ENCODE data around the gene LRIF1.
A peak's percentile ranks its signal among the peaks of the same experiment; 100 is the strongest.
"Not testable (repeated sequence)": the region's sequence is repeated elsewhere in the genome, so short reads cannot be mapped to it uniquely, and the experiment has no call there.

LRIF1 gene, protein sequence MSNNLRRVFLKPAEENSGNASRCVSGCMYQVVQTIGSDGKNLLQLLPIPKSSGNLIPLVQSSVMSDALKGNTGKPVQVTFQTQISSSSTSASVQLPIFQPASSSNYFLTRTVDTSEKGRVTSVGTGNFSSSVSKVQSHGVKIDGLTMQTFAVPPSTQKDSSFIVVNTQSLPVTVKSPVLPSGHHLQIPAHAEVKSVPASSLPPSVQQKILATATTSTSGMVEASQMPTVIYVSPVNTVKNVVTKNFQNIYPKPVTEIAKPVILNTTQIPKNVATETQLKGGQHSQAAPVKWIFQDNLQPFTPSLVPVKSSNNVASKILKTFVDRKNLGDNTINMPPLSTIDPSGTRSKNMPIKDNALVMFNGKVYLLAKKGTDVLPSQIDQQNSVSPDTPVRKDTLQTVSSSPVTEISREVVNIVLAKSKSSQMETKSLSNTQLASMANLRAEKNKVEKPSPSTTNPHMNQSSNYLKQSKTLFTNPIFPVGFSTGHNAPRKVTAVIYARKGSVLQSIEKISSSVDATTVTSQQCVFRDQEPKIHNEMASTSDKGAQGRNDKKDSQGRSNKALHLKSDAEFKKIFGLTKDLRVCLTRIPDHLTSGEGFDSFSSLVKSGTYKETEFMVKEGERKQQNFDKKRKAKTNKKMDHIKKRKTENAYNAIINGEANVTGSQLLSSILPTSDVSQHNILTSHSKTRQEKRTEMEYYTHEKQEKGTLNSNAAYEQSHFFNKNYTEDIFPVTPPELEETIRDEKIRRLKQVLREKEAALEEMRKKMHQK

DNA sequence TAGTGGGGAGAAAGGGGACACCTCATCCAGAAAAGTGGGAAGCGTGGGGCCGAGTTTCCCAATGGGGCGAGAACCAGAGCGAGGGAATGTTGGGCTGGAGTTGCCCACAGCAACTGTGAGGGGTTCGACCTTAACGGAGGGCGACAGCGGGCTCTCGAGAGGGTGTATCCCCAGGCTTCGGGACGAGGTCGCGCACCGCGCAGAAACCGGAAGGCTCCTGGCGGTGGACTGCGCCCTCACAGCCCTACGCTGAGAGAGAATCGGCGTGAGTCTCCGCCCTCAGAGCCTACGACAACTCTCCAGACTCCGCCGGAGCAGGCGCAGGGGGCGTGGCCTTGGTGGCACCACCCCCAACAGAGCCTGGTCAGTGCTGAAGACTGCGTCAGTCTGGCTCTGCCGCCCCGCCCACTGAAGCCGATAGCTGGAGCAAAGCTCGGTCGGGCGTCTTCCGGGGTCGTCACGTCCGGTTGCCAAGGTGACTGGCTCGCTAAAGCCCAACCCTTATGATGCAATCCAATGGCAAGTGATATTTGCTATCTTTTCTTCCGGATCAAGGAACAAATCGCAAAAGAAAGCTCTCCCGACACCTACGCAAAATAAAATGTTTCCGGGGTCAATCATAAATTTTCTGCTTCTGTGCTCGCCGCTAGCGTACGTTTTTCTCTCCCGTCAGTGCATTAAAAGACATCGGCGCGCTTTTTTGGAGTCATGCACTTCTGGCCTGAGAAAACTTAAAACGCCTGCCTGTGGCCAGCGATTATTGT lies at the start of gene LRIF1:
Gene LRIF1, minus strand, starts transcription at position 232 of the 764 bp plus-strand sequence. CDS start 234 bp downstream, outside the sequence.
- H3K4me3 ChIP-seq (ENCODE audit: low read length in 2 of 2) = peak within 1 kb of the TSS; percentile 88 to 90
- H3K4me1 ChIP-seq (ENCODE audit: control insufficient read depth in 2 of 2, insufficient read depth in 2 of 2, low read length in 2 of 2) = peaks cover 0 to 4% of the 10 kb centered on the region in 2 donors
- peaks cover 0 to 3% of the 10 kb centered on the region in 2 donors for H3K27me3 ChIP-seq (ENCODE audit: control insufficient read depth in 2 of 2, insufficient read depth in 2 of 2, low read length in 2 of 2)
- H3K36me3 ChIP-seq (ENCODE audit: control insufficient read depth in 2 of 2, insufficient read depth in 2 of 2, low read length in 2 of 2) = no peaks in the 10 kb centered on the region
- peak within 1 kb of the TSS; percentile 63 to 77 for H3K9ac ChIP-seq (ENCODE audit: low read depth in 1 of 2, low read length in 2 of 2)
- peaks cover 9 to 13% of the 10 kb centered on the region in 2 donors for H3K9me3 ChIP-seq (ENCODE audit: control insufficient read depth in 2 of 2, low read length in 2 of 2)
- peak within 1 kb of the TSS; percentile 96 to 97 for H3K27ac ChIP-seq (ENCODE audit: low read depth in 2 of 2, low read length in 2 of 2)

DNA sequence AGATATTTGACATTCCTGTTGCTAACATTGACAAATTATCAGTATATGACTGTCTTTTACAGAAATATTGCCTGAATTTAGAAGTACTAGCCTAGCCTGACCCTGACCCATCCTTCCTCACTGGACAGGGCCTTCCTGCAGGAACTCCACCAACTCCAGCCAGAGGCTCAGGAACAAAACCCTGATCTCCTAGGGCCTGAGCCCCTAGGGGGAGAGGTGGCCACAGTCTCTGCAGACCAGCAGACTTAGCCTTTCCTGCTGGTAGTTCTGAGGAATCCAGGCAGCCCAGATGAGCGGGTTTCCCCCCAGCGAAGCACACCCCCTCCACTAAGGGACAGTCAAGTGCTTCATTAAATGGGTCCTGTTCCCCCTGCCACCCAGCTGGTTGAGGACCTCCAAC lies 44.3 kb upstream of the LRIF1 start:
- no peaks in the 10 kb centered on the region for H3K4me1 ChIP-seq (ENCODE audit: control insufficient read depth in 2 of 2, insufficient read depth in 2 of 2, low read length in 2 of 2)

DNA sequence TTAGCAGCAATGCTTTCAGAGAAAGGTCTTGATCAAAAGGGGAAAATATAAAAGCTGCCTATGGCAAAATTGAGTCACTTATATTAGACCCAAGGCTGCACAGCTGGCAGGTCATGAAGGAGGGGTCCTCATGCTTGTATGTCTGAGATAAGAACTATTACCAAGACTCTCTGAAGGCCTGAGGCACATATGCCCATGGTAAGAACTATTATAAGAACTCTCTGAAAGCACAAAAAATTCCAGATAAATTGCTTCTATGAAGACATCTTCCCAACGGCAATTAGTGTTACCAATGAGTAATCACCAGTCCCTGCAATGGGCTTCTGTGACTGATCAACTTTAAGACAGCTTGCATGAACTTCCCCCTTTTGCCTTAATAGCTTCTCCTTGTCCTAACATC lies 42.8 kb upstream of the LRIF1 start:
- no peak overlapping the region for H3K9ac ChIP-seq (ENCODE audit: low read depth in 1 of 2, low read length in 2 of 2)
- peaks cover 0 to 2% of the 10 kb centered on the region in 2 donors for H3K27me3 ChIP-seq (ENCODE audit: control insufficient read depth in 2 of 2, insufficient read depth in 2 of 2, low read length in 2 of 2)
- H3K27ac ChIP-seq (ENCODE audit: low read depth in 2 of 2, low read length in 2 of 2) = no peak overlapping the region
- no peak overlapping the region for H3K4me3 ChIP-seq (ENCODE audit: low read length in 2 of 2)
- H3K4me1 ChIP-seq (ENCODE audit: control insufficient read depth in 2 of 2, insufficient read depth in 2 of 2, low read length in 2 of 2) = no peaks in the 10 kb centered on the region
- no peaks in the 10 kb centered on the region for H3K9me3 ChIP-seq (ENCODE audit: control insufficient read depth in 2 of 2, low read length in 2 of 2)
- no peaks in the 10 kb centered on the region for H3K36me3 ChIP-seq (ENCODE audit: control insufficient read depth in 2 of 2, insufficient read depth in 2 of 2, low read length in 2 of 2)

More for the DNA sequence above, 44.3 kb upstream of the LRIF1 start:
- Histone ChIP-seq H3K27me3 (ENCODE audit: control insufficient read depth in 2 of 2, insufficient read depth in 2 of 2, low read length in 2 of 2) (no peaks in the 10 kb centered on the region), H3K27ac (ENCODE audit: low read depth in 2 of 2, low read length in 2 of 2) (no peak overlapping the region), H3K36me3 (ENCODE audit: control insufficient read depth in 2 of 2, insufficient read depth in 2 of 2, low read length in 2 of 2) (no peaks in the 10 kb centered on the region), H3K9ac (ENCODE audit: low read depth in 1 of 2, low read length in 2 of 2) (no peak overlapping the region), H3K4me3 (ENCODE audit: low read length in 2 of 2) (no peak overlapping the region), H3K9me3 (ENCODE audit: control insufficient read depth in 2 of 2, low read length in 2 of 2) (no peaks in the 10 kb centered on the region)

DNA sequence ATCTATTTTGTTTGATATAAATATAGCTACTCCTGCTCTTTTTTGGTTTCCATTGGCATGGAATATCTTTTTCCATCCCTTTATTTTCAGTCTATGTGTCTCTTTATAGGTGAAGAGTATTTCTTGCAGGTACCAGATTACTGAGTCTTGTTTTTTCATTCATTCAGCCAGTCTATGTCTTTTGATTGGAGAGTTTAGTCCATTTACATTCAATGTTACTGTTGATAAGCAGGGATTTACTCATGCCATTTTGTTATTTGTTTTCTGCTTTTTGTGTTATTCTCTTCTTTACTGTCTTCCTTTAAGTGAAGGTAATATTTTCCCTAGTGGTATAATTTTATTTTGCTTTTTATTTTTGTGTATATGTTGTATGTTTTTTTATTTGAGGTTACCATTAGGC lies 35.9 kb upstream of the LRIF1 start:
- not testable (repeated sequence) for H3K9ac ChIP-seq (ENCODE audit: low read depth in 1 of 2, low read length in 2 of 2); H3K9me3 ChIP-seq (ENCODE audit: control insufficient read depth in 2 of 2, low read length in 2 of 2); H3K27me3 ChIP-seq (ENCODE audit: control insufficient read depth in 2 of 2, insufficient read depth in 2 of 2, low read length in 2 of 2); H3K4me3 ChIP-seq (ENCODE audit: low read length in 2 of 2); H3K4me1 ChIP-seq (ENCODE audit: control insufficient read depth in 2 of 2, insufficient read depth in 2 of 2, low read length in 2 of 2); H3K27ac ChIP-seq (ENCODE audit: low read depth in 2 of 2, low read length in 2 of 2); H3K36me3 ChIP-seq (ENCODE audit: control insufficient read depth in 2 of 2, insufficient read depth in 2 of 2, low read length in 2 of 2)

DNA sequence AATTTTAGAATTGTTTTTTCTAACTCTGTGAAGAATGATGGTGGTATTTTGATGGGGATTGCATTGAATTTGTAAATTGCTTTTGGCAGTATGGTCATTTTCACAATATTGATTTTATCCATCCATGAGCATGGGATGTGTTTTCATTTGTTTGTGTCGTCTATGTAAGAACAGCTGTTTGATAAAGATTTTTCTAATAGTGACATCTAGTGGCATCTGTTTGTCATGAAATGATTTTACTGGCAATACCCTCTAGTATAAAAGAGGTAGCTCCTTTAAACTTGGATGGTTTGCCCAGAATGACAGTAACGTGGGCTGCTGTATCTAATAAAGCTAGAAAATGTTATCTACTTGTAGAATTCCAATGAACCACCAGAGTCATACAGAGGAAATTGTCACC lies 28.6 kb upstream of the LRIF1 start:
- not testable (repeated sequence) for H3K27ac ChIP-seq (ENCODE audit: low read depth in 2 of 2, low read length in 2 of 2); H3K36me3 ChIP-seq (ENCODE audit: control insufficient read depth in 2 of 2, insufficient read depth in 2 of 2, low read length in 2 of 2); H3K27me3 ChIP-seq (ENCODE audit: control insufficient read depth in 2 of 2, insufficient read depth in 2 of 2, low read length in 2 of 2); H3K4me3 ChIP-seq (ENCODE audit: low read length in 2 of 2); H3K9ac ChIP-seq (ENCODE audit: low read depth in 1 of 2, low read length in 2 of 2); H3K4me1 ChIP-seq (ENCODE audit: control insufficient read depth in 2 of 2, insufficient read depth in 2 of 2, low read length in 2 of 2); H3K9me3 ChIP-seq (ENCODE audit: control insufficient read depth in 2 of 2, low read length in 2 of 2)

DNA sequence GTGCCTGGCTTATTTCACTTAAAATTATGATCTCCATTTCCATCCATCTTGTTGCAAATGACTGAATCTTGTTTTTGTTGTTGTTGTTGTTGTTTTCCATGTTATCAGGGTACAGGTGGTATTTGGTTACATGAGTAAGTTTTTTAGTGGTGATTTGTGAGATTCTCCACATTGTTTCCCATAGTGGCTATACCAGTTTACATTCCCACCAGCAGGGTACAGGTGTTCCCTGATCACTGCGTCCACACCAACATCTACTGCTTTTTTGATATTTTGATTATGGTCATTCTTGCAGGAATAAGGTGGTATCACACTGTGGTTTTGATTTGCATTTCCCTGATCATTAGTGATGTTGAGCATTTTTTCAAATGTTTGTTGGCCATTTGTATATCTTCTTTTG lies 27.6 kb upstream of the LRIF1 start:
- H3K27me3 ChIP-seq (ENCODE audit: control insufficient read depth in 2 of 2, insufficient read depth in 2 of 2, low read length in 2 of 2) = not testable (repeated sequence)

DNA sequence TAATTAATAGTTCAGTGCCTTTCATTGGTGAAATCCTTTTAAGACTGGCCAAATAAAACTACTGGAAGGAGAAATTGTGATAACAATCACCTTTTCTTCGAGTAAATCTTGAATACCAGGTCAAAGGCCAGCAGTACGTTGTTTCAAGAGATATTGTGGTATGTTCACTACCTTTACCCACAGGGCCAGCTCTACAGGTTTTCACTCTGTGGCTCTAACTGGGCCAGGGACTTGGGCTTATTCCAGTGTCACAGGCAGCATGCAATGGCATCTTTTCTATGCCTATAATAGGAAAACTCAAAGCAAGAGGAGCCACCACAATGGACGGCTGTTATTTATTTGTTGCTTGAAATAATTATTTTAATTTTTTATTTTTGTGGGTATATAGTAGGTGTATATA lies 26.8 kb upstream of the LRIF1 start:
- Histone ChIP-seq H3K4me3 (ENCODE audit: low read length in 2 of 2) (no peak overlapping the region), H3K9me3 (ENCODE audit: control insufficient read depth in 2 of 2, low read length in 2 of 2) (no peaks in the 10 kb centered on the region), H3K27ac (ENCODE audit: low read depth in 2 of 2, low read length in 2 of 2) (no peak overlapping the region), H3K27me3 (ENCODE audit: control insufficient read depth in 2 of 2, insufficient read depth in 2 of 2, low read length in 2 of 2) (no peaks in the 10 kb centered on the region), H3K36me3 (ENCODE audit: control insufficient read depth in 2 of 2, insufficient read depth in 2 of 2, low read length in 2 of 2) (no peaks in the 10 kb centered on the region), H3K4me1 (ENCODE audit: control insufficient read depth in 2 of 2, insufficient read depth in 2 of 2, low read length in 2 of 2) (no peaks in the 10 kb centered on the region), H3K9ac (ENCODE audit: low read depth in 1 of 2, low read length in 2 of 2) (no peak overlapping the region)

More for the DNA sequence above, 27.6 kb upstream of the LRIF1 start:
- not testable (repeated sequence) for H3K4me3 ChIP-seq (ENCODE audit: low read length in 2 of 2); H3K9ac ChIP-seq (ENCODE audit: low read depth in 1 of 2, low read length in 2 of 2); H3K9me3 ChIP-seq (ENCODE audit: control insufficient read depth in 2 of 2, low read length in 2 of 2); H3K27ac ChIP-seq (ENCODE audit: low read depth in 2 of 2, low read length in 2 of 2); H3K36me3 ChIP-seq (ENCODE audit: control insufficient read depth in 2 of 2, insufficient read depth in 2 of 2, low read length in 2 of 2); H3K4me1 ChIP-seq (ENCODE audit: control insufficient read depth in 2 of 2, insufficient read depth in 2 of 2, low read length in 2 of 2)

DNA sequence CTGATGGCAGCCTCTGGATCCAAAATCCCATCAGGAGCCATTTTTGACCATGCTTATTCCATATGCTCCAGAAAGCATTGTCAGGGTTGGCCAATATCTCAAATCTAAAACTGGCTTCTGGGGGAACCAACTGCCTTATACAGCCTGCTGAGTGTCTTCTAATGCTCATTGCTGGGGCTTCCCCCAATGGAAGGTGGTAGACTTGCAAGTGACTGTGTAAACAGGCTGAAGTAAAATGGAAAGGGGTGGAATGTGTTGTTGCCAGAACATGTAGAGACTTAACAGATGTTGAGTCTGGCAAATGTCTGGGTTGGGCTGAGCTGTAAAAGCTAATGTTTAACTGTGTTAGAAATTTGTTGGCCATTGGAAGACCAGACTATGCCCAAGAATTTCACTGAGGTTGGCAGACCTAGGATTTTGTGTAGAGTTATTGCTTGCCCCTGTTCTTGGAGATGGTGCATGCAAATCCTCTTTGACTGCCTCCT lies 22.7 kb upstream of the LRIF1 start:
- Histone ChIP-seq H3K9me3 (ENCODE audit: control insufficient read depth in 2 of 2, low read length in 2 of 2) (no peaks in the 10 kb centered on the region), H3K9ac (ENCODE audit: low read depth in 1 of 2, low read length in 2 of 2) (no peak overlapping the region), H3K27me3 (ENCODE audit: control insufficient read depth in 2 of 2, insufficient read depth in 2 of 2, low read length in 2 of 2) (no peaks in the 10 kb centered on the region), H3K36me3 (ENCODE audit: control insufficient read depth in 2 of 2, insufficient read depth in 2 of 2, low read length in 2 of 2) (no peaks in the 10 kb centered on the region), H3K4me1 (ENCODE audit: control insufficient read depth in 2 of 2, insufficient read depth in 2 of 2, low read length in 2 of 2) (no peaks in the 10 kb centered on the region), H3K4me3 (ENCODE audit: low read length in 2 of 2) (no peak overlapping the region), H3K27ac (ENCODE audit: low read depth in 2 of 2, low read length in 2 of 2) (no peak overlapping the region)

DNA sequence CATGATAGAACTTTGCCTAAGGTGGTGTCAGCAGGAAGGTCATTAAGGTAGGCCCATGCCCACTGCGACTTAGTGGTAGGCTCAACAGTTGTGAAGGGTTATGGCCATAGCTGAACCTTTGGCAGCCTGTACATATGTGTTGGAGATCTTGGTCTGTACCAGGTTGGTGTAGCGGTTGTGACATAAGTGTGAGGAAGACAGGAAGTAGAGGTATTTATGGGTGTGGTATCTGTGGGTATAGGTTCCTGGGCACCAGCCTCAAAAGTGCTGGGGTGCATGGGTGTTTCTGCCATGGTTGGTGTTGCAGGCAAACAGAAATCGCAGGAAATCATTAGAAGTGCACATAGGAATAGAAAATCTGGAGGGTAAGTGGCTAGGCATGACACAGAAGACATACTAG lies 18.6 kb upstream of the LRIF1 start:
- no peaks in the 10 kb centered on the region for H3K9me3 ChIP-seq (ENCODE audit: control insufficient read depth in 2 of 2, low read length in 2 of 2)

DNA sequence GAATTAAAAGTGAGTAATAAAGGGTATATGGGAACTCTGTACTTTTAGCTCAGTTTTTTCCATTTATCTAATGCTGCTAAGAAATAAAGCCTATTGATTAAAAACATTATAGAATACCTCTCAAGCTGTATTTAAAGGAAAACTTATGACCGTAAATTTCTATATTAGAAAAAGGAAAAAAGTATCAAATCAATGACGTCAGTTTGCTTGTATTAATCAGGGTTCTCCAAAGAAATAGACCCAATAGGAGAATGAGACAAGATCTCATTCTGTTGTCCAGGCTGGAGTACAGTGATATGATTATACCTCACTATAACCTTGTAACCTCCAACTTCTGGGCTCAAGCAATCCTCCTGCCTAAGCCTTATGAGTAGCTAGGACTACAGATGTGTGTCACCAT lies 15.4 kb upstream of the LRIF1 start:
- H3K27me3 ChIP-seq (ENCODE audit: control insufficient read depth in 2 of 2, insufficient read depth in 2 of 2, low read length in 2 of 2) = no peaks in the 10 kb centered on the region
- no peaks in the 10 kb centered on the region for H3K9me3 ChIP-seq (ENCODE audit: control insufficient read depth in 2 of 2, low read length in 2 of 2)
- no peak overlapping the region for H3K27ac ChIP-seq (ENCODE audit: low read depth in 2 of 2, low read length in 2 of 2)
- no peak overlapping the region for H3K9ac ChIP-seq (ENCODE audit: low read depth in 1 of 2, low read length in 2 of 2)
- no peaks in the 10 kb centered on the region for H3K4me1 ChIP-seq (ENCODE audit: control insufficient read depth in 2 of 2, insufficient read depth in 2 of 2, low read length in 2 of 2)
- H3K36me3 ChIP-seq (ENCODE audit: control insufficient read depth in 2 of 2, insufficient read depth in 2 of 2, low read length in 2 of 2) = no peaks in the 10 kb centered on the region
- H3K4me3 ChIP-seq (ENCODE audit: low read length in 2 of 2) = no peak overlapping the region

More for the DNA sequence above, 18.6 kb upstream of the LRIF1 start:
- Histone ChIP-seq H3K27me3 (ENCODE audit: control insufficient read depth in 2 of 2, insufficient read depth in 2 of 2, low read length in 2 of 2) (no peaks in the 10 kb centered on the region), H3K36me3 (ENCODE audit: control insufficient read depth in 2 of 2, insufficient read depth in 2 of 2, low read length in 2 of 2) (no peaks in the 10 kb centered on the region), H3K27ac (ENCODE audit: low read depth in 2 of 2, low read length in 2 of 2) (no peak overlapping the region), H3K4me1 (ENCODE audit: control insufficient read depth in 2 of 2, insufficient read depth in 2 of 2, low read length in 2 of 2) (no peaks in the 10 kb centered on the region), H3K4me3 (ENCODE audit: low read length in 2 of 2) (no peak overlapping the region), H3K9ac (ENCODE audit: low read depth in 1 of 2, low read length in 2 of 2) (no peak overlapping the region)
